Tibial nerve (tissue), 4 donors: ENCODE measurements around the gene TOMM40L. TPM values are rescaled to one million over a fixed set of nuclear protein-coding genes. Genes with fewer than 3 reads are reported as not detected.
A peak's percentile ranks its signal among the peaks of the same experiment; 100 is the strongest.

Experiments
- DNase-seq, 2 donors: peaks; one replicate each; pipeline ENCODE4 v3.0.0-alpha.2; 2019; ENCODE audit warnings: low spot score in 2 of 2
- H3K27ac ChIP-seq, 4 donors: fragments of 200-600 bp; sonication (generic) in 3 of 4; one replicate each; pipeline ENCODE4 v1.5.1; 2017 to 2019; ENCODE audit warnings: mild to moderate bottlenecking in 1 of 4
- H3K27me3 ChIP-seq, 2 donors: fragments of 200-600 bp; sonication (generic) in 1 of 2; one replicate each; pipeline versions ENCODE4 v1.5.1 to v1.6.0; 2017 to 2019
- H3K36me3 ChIP-seq, 3 donors: fragments of 200-600 bp; sonication (generic); one replicate each; pipeline ENCODE4 v1.5.1; 2018 to 2019
- H3K4me1 ChIP-seq, 4 donors: fragments of 200-600 bp; sonication (generic) in 3 of 4; one replicate each; pipeline ENCODE4 v1.5.1; 2017 to 2019
- H3K4me3 ChIP-seq, 4 donors: fragments of 200-600 bp; sonication (generic) in 3 of 4; one replicate each; pipeline ENCODE4 v1.5.1; 2017 to 2019; ENCODE audit warnings: mild to moderate bottlenecking in 1 of 4, moderate library complexity in 1 of 4
- H3K9me3 ChIP-seq, 4 donors: fragments of 200-600 bp; sonication (generic) in 3 of 4; one replicate each; pipeline ENCODE4 v1.5.1; 2017 to 2019
- EP300 ChIP-seq, 2 donors: sonication (generic); formaldehyde crosslinking; IDR thresholded peaks; one replicate each; pipeline ENCODE4 v1.6.1; 2017; ENCODE audit warnings: antibody characterized with exemption in 2 of 2, mild to moderate bottlenecking in 1 of 2
- POLR2A ChIP-seq, 2 donors: fragments of 450-650 bp; IDR thresholded peaks; one replicate each; pipeline ENCODE4 v1.6.1; 2017; ENCODE audit warnings: antibody characterized with exemption in 2 of 2, mild to moderate bottlenecking in 2 of 2, moderate library complexity in 2 of 2
- WGBS, 2 donors: methylation state at CpG; one replicate each; pipeline ENCODE4 v1.1.5; 2018; 5-methylcytosine and 5-hydroxymethylcytosine counted together
- total RNA-seq, 4 donors: library from RNA; depleted of rRNA; stranded (reverse); fragments of >200 nt; gene quantifications; one replicate each; pipeline ENCODE4 v1.1.0, GENCODE V29; 2016
- TF ChIP-seq, protein P1 (sequence below), 5 experiments: fragments of 200-600 bp in 3 of 5; fragments of 450-650 bp in 2 of 5; sonication (generic) in 3 of 5; IDR thresholded peaks; one replicate each; pipeline ENCODE4 v1.5.1; 2016 to 2019; ENCODE audit warnings: antibody characterized with exemption in 5 of 5, mild to moderate bottlenecking in 3 of 5, moderate library complexity in 2 of 5

The TOMM40L gene
- total RNA-seq, 4 donors from 2014 or later: 4.3 to 13.8 (median 8.0) TPM

DNA sequence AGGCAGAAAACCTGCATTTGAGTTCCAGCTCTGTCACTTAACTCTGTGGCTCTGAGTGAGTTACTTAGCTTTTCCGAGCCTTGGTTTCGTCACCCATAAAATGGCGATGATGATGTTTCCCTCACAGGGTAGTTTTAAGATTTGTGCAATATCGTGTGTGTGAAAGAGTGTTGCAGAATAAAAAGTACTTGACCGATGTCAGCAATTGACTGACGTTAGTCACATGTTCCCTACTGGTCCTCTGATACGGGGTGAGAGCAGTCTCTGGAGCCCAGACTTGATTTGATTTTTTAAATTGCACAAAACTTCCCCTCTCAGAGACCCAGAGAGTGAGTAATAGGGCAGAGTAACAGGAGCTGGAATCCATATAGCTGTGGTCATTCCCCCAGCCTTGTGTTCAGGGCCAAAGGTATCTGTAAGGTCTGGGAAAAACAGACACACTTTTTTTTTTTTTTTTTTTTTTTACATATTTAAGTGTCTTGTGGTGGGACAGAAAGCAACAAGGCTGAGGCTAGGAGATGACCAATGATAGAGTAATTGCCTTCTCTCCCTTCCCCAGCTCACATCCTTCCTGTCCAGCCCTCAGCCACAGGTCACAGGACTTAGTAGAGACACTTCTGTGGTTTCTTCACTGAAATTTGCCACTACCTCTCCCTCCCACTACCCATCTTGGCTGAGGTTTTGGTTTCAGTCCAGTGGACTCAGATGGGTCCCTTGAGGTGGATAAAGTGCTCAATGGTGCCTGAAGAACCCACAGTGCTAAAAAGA, 8.7 kb upstream of the TOMM40L start:
- Histone ChIP-seq H3K9me3 (no peaks in the 10 kb centered on the region), H3K36me3 (peaks cover 0 to 34% (median 12%) of the 10 kb centered on the region in 3 donors), H3K27me3 (no peaks in the 10 kb centered on the region), H3K4me3 (peak overlapping the region in 2 of 4 donors; percentile 1 to 44), H3K4me1 (peaks cover 0 to 13% (median 5%) of the 10 kb centered on the region in 4 donors), H3K27ac (peak overlapping the region; percentile 33 to 88 (median 75))
- peak; percentile 34 to 84 for TF ChIP-seq EP300 (IDR thresholded peaks at IDR 0.05)
- TF ChIP-seq, protein P1, sequence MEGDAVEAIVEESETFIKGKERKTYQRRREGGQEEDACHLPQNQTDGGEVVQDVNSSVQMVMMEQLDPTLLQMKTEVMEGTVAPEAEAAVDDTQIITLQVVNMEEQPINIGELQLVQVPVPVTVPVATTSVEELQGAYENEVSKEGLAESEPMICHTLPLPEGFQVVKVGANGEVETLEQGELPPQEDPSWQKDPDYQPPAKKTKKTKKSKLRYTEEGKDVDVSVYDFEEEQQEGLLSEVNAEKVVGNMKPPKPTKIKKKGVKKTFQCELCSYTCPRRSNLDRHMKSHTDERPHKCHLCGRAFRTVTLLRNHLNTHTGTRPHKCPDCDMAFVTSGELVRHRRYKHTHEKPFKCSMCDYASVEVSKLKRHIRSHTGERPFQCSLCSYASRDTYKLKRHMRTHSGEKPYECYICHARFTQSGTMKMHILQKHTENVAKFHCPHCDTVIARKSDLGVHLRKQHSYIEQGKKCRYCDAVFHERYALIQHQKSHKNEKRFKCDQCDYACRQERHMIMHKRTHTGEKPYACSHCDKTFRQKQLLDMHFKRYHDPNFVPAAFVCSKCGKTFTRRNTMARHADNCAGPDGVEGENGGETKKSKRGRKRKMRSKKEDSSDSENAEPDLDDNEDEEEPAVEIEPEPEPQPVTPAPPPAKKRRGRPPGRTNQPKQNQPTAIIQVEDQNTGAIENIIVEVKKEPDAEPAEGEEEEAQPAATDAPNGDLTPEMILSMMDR (IDR thresholded peaks at IDR 0.05): no peak
- TF ChIP-seq POLR2A (IDR thresholded peaks at IDR 0.05): peak; percentile 18 to 53
- WGBS, 2 donors: 23 to 27% methylated on average over 7 of the region's 7 CpGs
- DNase-seq: peak in 1 of 2 donors; percentile 52

DNA sequence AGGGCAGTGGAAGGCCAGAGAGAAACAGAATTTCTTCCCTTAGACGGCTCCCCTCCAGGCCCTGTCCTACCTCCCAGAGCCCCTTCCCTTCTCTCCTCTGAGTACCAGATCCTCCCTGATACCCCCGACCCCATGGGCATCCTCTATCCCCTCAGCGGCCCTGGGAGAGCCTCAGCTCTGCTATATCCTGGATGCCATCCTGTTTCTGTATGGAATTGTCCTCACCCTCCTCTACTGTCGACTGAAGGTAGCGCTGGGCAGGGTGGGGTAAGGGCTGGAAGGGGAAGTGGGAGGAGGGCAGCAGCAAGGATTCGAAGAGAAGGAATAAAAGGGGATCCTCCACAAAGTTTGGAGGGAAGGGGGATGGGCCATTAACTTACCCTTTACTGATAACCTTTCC, 8.0 kb upstream of the TOMM40L start:
- H3K4me3 ChIP-seq: peak overlapping the region in 2 of 4 donors; percentile 1 to 44
- 62 to 70% methylated on average over 6 of the region's 6 CpGs for WGBS, 2 donors

DNA sequence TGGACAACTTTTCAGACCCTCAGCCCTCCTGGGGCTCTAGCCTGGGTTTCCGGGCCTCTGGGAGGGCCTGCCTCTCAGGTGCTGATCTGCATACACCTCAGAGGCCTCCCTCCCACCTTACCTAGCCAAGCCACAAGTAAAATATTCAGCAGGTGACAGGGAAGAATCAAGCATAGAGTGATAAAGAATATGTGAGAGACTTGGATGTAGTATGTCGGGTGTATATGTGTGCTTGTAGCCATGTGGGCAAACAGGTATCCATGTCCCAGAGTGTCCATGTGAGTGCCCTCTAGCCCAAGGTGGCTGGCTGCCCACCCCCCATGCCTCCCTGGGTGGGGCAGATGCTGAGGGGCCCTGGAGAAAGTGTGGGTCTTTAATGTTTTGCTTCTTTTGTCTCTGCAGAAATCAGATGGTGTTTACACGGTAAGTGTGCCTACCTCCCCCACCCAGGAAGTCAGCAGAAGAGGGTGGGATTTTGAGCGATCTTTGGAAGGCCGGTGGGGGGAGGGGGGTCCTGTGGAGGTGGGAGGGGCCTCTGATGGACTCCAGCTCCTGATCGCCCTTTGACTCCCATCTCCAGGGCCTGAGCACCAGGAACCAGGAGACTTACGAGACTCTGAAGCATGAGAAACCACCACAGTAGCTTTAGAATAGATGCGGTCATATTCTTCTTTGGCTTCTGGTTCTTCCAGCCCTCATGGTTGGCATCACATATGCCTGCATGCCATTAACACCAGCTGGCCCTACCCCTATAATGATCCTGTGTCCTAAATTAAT, 7.4 kb upstream of the TOMM40L start:
- TF ChIP-seq, protein P1 (IDR thresholded peaks at IDR 0.05): no peak
- TF ChIP-seq EP300 (IDR thresholded peaks at IDR 0.05) (no peak), POLR2A (IDR thresholded peaks at IDR 0.05) (no peak)
- H3K27me3 ChIP-seq: no peaks in the 10 kb centered on the region
- peak overlapping the region in 3 of 4 donors; percentile 67 to 88 (median 83) for H3K27ac ChIP-seq
- WGBS, 2 donors: 72 to 75% methylated on average over 8 of the region's 8 CpGs
- peaks cover 0 to 13% (median 5%) of the 10 kb centered on the region in 4 donors for H3K4me1 ChIP-seq
- H3K4me3 ChIP-seq: no peak overlapping the region
- DNase-seq: no peak
- H3K36me3 ChIP-seq: peaks cover 0 to 21% (median 6%) of the 10 kb centered on the region in 3 donors
- no peaks in the 10 kb centered on the region for H3K9me3 ChIP-seq

More for the DNA sequence above, 8.0 kb upstream of the TOMM40L start:
- Histone ChIP-seq H3K4me1 (peaks cover 0 to 13% (median 5%) of the 10 kb centered on the region in 4 donors), H3K27me3 (no peaks in the 10 kb centered on the region), H3K27ac (peak overlapping the region in 3 of 4 donors; percentile 67 to 88 (median 83)), H3K9me3 (no peaks in the 10 kb centered on the region), H3K36me3 (peaks cover 0 to 27% (median 10%) of the 10 kb centered on the region in 3 donors)
- no peak for DNase-seq
- TF ChIP-seq EP300 (IDR thresholded peaks at IDR 0.05) (no peak), POLR2A (IDR thresholded peaks at IDR 0.05) (no peak)

DNA sequence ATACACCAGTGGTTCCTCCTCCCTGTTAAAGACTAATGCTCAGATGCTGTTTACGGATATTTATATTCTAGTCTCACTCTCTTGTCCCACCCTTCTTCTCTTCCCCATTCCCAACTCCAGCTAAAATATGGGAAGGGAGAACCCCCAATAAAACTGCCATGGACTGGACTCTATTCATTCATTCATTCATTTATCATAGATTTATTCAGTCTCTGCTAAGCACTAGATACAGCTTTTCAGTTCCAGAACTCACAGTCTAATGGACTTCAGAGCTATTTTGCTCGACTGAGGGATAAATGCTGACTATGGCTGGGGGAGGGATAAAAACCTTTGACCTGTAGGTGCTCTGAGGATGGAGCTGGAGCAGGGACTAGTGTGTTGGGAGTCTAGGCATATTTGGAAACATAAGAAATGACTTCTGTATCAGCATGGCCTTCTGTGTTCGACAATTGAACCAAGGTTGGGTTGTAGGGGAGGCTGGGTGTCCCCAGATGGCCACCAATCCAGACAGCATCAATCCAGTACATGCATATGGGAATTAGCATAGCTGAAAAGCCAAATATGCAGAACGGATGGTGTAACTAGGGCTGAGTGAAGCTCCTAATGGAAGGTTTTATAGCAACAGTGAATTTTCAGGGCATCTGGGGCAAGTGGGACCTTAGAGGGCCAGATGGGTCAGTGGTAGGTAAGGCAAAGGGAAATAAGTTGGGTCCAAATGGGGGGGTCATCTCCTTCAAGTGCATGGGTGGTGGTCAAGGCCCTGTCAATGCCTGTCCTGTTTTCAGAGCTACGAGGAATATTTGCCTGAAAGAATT, 6.6 kb upstream of the TOMM40L start:
- 81 to 84% methylated on average over 5 of the region's 5 CpGs for WGBS, 2 donors
- Histone ChIP-seq H3K27me3 (no peaks in the 10 kb centered on the region), H3K27ac (no peak overlapping the region), H3K4me1 (peaks cover 0 to 13% (median 5%) of the 10 kb centered on the region in 4 donors), H3K36me3 (peaks cover 0 to 13% (median 5%) of the 10 kb centered on the region in 3 donors), H3K9me3 (no peaks in the 10 kb centered on the region), H3K4me3 (no peak overlapping the region)
- DNase-seq: no peak
- TF ChIP-seq EP300 (IDR thresholded peaks at IDR 0.05) (no peak), POLR2A (IDR thresholded peaks at IDR 0.05) (no peak)
- TF ChIP-seq, protein P1 (IDR thresholded peaks at IDR 0.05): no peak

DNA sequence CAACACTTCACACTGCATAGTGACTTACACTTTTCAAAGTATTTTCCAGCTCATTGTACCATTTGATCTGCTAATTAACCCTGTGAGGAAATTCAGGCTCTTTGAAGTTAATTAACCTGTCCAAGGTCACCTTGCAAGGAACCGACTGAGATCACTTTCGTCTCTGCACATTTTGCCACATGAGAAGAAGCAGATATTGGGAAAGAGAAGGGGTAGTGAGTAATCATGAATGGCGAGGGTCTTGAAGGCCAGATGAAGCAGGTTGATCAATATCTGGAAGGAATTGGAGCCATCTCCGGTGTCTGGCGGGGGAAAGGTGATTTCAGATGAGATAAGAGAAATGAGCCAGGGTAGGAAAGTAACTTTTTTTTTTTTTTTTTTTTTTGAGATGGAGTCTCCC, 5.9 kb upstream of the TOMM40L start:
- no peak for DNase-seq
- Histone ChIP-seq H3K4me1 (peaks cover 0 to 16% (median 7%) of the 10 kb centered on the region in 4 donors), H3K9me3 (no peaks in the 10 kb centered on the region), H3K4me3 (no peak overlapping the region), H3K27ac (no peak overlapping the region), H3K36me3 (peaks cover 0 to 5% (median 0%) of the 10 kb centered on the region in 3 donors), H3K27me3 (no peaks in the 10 kb centered on the region)
- TF ChIP-seq, protein P1 (IDR thresholded peaks at IDR 0.05): no peak
- 81 to 90% methylated on average over 5 of the region's 5 CpGs for WGBS, 2 donors
